ENCODE measurements around the gene AMBRA1.
"Not testable (repeated sequence)": the region's sequence is repeated elsewhere in the genome, so short reads cannot be mapped to it uniquely, and the experiment has no call there.

Gene AMBRA1

GRCh38 chr11:46612326-46612725 lies 18.5 kb upstream of the AMBRA1 start:
- no peak for DNase-seq (ENCODE audit: low read depth)

DNA sequence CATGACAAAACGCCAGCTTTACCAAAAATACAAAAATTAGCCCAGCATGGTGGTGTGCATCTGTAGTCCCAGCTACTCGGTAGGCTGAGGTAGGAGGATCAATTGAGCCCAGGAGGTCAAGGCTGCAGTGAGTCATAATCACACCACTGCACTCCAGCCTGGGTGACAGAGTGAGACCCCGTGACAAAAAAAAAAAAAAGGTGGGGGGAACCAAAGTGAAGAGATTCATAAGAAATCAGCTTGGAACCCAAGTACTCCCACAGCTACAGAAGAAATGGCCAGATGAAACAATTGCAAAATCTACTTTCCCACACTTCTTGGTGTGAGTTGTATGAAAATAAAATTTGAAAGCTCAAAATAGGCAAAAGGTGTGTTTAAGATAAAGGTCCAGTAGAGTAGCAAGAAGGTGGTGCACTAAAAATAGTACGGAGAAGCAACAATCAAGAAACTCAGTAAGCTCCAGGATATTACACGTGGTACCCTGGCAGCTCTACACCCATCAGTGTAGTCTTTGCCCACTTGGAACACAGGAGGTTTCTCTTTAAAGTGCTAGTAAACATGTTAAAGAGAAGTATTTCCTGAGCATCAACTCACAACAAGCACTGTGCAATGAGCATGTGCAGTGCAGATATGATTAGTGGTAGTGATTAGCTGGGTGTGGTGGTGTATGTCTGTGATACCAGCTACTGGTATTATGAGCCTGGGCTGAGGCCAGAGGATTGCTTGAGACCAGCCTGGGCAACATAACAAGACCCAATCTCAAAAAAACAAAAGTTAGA lies 17.9 kb upstream of the AMBRA1 start:
- no peak for DNase-seq (ENCODE audit: low read depth)

DNA sequence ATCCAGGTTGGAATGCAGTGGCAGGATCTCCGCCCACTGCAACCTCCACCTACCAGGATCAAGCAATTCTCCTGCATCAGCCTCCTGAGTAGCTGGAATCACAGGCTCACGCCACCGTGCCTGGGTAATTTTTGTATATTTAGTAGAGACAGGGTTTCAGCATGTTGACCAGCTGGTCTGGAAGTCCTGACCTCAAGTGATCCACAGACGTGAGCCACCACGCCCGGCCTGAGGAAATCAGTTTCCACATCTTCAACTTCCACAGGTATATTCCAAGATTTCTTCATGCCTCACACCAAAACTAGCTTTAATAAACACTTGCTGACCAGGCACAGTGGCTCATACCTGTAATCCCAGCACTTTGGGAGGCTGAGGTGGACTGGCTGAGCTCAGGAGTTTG lies 15.6 kb upstream of the AMBRA1 start:
- DNase-seq (ENCODE audit: low read depth): no peak

DNA sequence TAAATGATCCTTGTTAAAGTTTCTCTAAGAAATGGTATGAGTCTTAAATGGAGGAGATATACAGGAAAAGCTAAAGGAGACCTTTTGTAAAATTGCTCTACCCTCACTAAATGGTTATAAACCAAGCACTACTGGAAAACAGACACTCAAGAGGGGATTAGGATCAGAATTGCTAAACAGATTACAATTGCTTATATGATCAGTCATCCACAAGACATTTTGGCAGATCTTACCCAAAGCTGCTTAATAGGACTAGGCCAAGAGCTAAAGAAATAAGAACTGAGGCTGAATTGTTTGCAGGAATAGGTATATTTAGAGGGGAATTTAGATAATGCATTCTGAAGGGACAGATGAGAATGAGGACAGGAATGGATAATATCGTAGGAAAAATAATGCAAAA lies 13.7 kb upstream of the AMBRA1 start:
- DNase-seq (ENCODE audit: low read depth): peak; percentile 46

DNA sequence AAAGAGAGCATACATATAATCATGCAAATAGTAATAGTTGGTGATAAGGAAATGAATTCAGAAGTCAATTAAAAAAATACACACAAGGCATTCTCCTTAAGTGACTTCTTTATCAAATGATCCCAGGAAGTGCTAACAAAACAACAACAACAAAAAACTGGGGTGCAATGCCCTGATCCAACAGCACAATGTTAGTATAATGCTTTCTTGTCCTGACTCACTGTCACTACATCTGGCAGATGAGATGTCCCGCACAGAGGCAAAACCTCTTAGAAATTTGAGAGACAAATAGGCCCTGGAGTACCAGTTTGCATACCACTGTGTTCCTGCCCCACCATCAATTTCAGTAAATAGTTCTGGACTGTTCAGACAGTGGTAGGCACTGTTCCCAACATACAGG lies 11.0 kb upstream of the AMBRA1 start:
- DNase-seq (ENCODE audit: low read depth): no peak

GRCh38 chr11:46603704-46604308 lies 10.0 kb upstream of the AMBRA1 start:
- no peak for DNase-seq (ENCODE audit: low read depth)

- DNase-seq (ENCODE audit: low read depth): no peak
Observed at GRCh38 chr11:46601129-46601528, 7.3 kb upstream of the AMBRA1 start.

GRCh38 chr11:46600194-46600960 lies 6.6 kb upstream of the AMBRA1 start:
- no peak for DNase-seq (ENCODE audit: low read depth)

DNA sequence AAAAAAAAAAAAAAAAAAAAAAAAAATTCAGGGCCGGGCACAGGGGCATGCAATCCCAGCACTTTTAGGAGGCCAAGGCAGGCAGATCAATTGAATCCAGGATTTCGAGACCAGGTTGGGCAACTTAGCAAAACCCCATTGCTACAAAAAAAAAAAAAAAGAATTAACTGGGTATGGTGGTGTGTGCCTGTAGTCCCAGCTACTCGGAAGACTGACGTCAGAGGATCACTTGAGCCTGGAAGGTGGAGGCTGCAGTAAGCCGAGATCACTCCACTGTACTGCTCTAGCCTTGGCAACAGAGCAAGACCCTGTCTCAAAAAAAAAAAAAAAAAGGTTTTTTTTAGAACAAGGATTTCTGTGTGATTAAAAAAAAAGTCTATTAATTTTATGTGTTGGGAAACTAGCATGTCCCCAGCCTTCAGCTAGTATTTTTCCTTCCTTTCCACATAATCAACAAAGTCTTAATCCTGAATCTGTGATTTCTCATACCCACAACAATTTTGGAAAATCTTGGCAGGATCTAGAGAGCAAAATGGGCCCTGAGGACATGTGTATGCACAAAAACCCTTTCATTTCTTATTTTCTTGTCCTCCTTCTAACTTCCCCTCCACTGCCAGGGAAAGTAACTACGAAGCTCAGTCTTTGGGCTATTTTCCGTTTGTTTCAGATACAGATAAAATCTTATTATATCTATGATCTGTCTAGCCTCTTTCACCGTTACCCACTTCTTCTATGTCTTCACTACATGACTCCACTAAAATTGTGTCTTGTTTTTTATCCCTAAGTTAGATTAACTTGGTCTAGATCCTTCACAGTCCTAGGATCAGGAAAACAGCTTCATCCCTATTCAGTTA lies 5.7 kb upstream of the AMBRA1 start:
- DNase-seq (ENCODE audit: low read depth): no peak

GRCh38 chr11:46597609-46598219 lies 3.9 kb upstream of the AMBRA1 start:
- peak; percentile 85 for DNase-seq (ENCODE audit: low read depth)

- no peak for DNase-seq (ENCODE audit: low read depth)
Observed at GRCh38 chr11:46597155-46597554, 3.3 kb upstream of the AMBRA1 start.

DNA sequence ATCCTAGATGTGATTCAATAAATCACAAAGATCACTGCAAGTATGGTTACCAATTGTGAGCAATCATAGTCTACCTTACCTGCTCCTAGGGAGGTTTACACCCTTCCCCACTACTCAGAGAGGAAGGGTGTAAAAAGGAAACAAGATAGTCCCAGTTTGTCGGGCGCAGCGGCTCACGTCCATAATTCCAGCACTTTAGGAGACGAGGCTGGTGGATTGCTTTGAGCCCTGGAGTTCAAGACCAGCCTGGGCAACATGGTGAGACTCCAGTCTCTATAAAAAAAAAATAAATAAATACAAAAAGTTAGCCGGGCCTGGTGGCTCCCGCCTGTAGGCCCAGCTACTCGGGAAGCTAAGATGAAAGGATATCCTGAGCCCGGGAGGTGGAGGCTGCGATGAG lies 962 bp upstream of the AMBRA1 start:
- no peak for DNase-seq (ENCODE audit: low read depth)

DNA sequence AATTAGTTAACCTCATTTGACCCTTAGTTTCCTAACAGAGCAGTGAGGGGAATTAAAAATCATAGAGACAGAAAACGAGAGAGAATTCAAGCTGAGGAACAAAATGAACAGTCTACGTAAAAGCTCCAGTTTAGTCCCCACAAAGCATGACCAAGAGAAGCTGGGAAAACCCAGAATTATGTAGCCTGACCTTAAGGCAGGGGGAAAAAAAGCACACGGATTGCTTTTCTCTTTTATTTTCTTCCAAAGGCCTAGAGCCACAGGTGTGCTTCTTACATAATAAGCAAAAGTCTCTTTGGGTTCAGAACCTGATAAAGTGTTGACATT lies 514 bp upstream of the AMBRA1 start:
- no peak for DNase-seq (ENCODE audit: low read depth)

GRCh38 chr11:46590740-46591605 lies 2.9 kb downstream of the AMBRA1 start:
- DNase-seq (ENCODE audit: low read depth): no peak

DNA sequence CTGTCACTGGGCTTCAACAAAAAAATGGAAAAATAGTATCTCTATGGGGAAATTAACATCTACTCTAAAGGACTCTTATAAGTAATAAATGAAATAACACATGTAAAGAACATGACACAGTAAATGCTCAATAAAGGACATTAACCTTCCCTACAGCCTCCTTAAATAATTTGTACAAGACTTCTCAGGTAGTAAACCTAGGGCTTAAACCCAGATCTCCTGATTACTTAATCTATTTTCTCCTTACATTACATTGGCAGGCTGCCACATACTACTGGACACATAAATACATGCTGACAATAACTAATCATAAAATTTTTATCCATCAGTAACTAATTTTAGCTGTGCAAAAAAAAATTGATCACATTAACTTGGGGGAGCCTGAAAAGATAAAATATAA lies 4.9 kb downstream of the AMBRA1 start:
- no peak for DNase-seq (ENCODE audit: low read depth)

- DNase-seq (ENCODE audit: low read depth): peak; percentile 51
Observed at GRCh38 chr11:46588131-46588530, 5.7 kb downstream of the AMBRA1 start.

DNA sequence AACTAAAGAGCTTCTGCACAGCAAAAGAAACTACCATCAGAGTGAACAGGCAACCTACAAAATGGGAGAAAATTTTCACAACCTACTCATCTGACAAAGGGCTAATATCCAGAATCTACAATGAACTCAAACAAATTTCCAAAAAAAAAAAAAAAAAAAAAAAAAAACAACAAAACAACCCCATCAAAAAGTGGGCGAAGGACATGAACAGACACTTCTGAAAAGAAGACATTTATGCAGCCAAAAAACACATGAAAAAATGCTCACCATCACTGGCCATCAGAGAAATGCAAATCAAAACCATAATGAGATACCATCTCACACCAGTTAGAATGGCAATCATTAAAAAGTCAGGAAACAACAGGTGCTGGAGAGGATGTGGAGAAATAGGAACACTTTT lies 10.3 kb downstream of the AMBRA1 start:
- not testable (repeated sequence) for DNase-seq (ENCODE audit: low read depth)

DNA sequence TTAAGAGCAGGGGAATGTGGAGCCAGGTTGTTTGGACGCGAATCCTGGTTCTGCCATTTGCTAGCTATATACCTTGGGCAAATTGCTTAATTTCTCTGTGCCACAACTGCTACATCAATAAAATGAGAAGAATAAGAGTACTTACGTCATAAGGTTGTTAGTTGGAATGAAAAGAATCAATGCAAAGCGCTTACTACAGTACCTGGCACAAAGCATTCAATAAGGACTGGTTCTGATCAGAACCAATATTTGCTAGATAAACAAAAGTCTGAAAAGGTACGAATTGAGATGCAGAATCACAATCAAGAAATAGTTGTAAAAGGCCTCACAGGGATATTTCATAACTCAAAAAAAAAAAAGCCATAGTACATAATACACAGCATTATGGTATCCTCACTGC lies 11.2 kb downstream of the AMBRA1 start:
- no peak for DNase-seq (ENCODE audit: low read depth)

GRCh38 chr11:46577058-46577457 lies 16.8 kb downstream of the AMBRA1 start:
- DNase-seq (ENCODE audit: low read depth): no peak

GRCh38 chr11:46574656-46575055 lies 19.2 kb downstream of the AMBRA1 start:
- no peak for DNase-seq (ENCODE audit: low read depth)

Measured in iris pigment epithelial cell (primary cell).